IMR-90 (cell line): ENCODE results near the gene PSMG3. TPM values are rescaled to one million over a fixed set of nuclear protein-coding genes. Genes with fewer than 3 reads are reported as not detected.
A peak's percentile ranks its signal among the peaks of the same experiment; 100 is the strongest.

Experiments
- ATAC-seq: fragments of 200-7000 bp; cut with Tn5 transposase; 2 replicates; pipeline ENCODE4 v1.9.1; 2020; ENCODE audit warnings: low read depth, mild to moderate bottlenecking, moderate library complexity
- BruUV-seq: library from RNA; stranded (reverse); fragments of 400-500 nt; replicated peaks from 2 replicates; lab custom pipeline; 2021; lab: Mats Ljungman, UMichigan
- CTCF ChIA-PET: fragments of 300-600 bp; formaldehyde crosslinking; extraction: SDS; loops from one replicate; lab custom pipeline; 2021; ENCODE audit warnings: antibody characterized with exemption; lab: Yijun Ruan, JAX
- POLR2A ChIA-PET: fragments of 300-600 bp; sonication (Branson Sonifier 250); formaldehyde crosslinking; loops from one replicate; lab custom pipeline; 2022; ENCODE audit warnings: antibody characterized with exemption; ENCODE audit not compliant: unreplicated experiment; lab: Charles Lee
- DNase-seq: peaks from one replicate; pipeline ENCODE4 v3.0.0; 2013
- H2AFZ ChIP-seq: replicated peaks from 2 replicates; pipeline ENCODE3; 2013; ENCODE audit warnings: low read length, mild to moderate bottlenecking; ENCODE audit not compliant: poor library complexity
- H2AK5ac ChIP-seq: 2 replicates; pipeline ENCODE4 v1.6.1; 2013; ENCODE audit warnings: low read depth, low read length, inconsistent platforms
- H2AK9ac ChIP-seq: replicated peaks from 2 replicates; pipeline ENCODE3; 2013; ENCODE audit warnings: mild to moderate bottlenecking, low read depth, low read length, moderate library complexity; ENCODE audit not compliant: poor library complexity
- H2BK120ac ChIP-seq: 2 replicates; pipeline ENCODE4 v1.6.1; 2013; ENCODE audit warnings: low read depth, low read length, inconsistent platforms
- H2BK15ac ChIP-seq: 3 replicates; pipeline ENCODE4 v1.6.1; 2013; ENCODE audit warnings: low read depth, low read length, inconsistent platforms
- H2BK20ac ChIP-seq: 2 replicates; pipeline ENCODE4 v1.6.1; 2013; ENCODE audit warnings: low read depth, mild to moderate bottlenecking, inconsistent platforms, low read length, moderate library complexity
- H2BK5ac ChIP-seq: 2 replicates; pipeline ENCODE4 v1.6.1; 2013; ENCODE audit warnings: mild to moderate bottlenecking, low read depth, low read length, inconsistent platforms; ENCODE audit not compliant: poor library complexity, severe bottlenecking
- H3K14ac ChIP-seq: replicated peaks from 2 replicates; pipeline ENCODE4 v1.6.1; 2013; ENCODE audit warnings: low read depth, low read length, inconsistent platforms
- H3K18ac ChIP-seq: 2 replicates; pipeline ENCODE4 v1.6.1; 2013; ENCODE audit warnings: low read depth, low read length, control low read depth
- H3K23ac ChIP-seq: 2 replicates; pipeline ENCODE4 v1.6.1; 2013; ENCODE audit warnings: low read depth, low read length, inconsistent platforms
- H3K27ac ChIP-seq: 2 replicates; pipeline ENCODE4 v1.5.1; 2013; ENCODE audit warnings: mild to moderate bottlenecking, control low read depth, low read length; ENCODE audit not compliant: insufficient read depth
- H3K27me3 ChIP-seq: 2 replicates; pipeline ENCODE4 v1.6.1; 2013; ENCODE audit warnings: low read length; ENCODE audit not compliant: control insufficient read depth, insufficient read depth
- H3K36me3 ChIP-seq: 2 replicates; pipeline ENCODE4 v1.6.1; 2013; ENCODE audit warnings: low read length, mixed read lengths; ENCODE audit not compliant: control insufficient read depth, insufficient read depth
- H3K4ac ChIP-seq: 2 replicates; pipeline ENCODE4 v1.6.1; 2013; ENCODE audit warnings: low read depth, low read length, inconsistent platforms
- H3K4me1 ChIP-seq: 2 replicates; pipeline ENCODE4 v1.6.1; 2013; ENCODE audit warnings: low read length, mixed read lengths; ENCODE audit not compliant: control insufficient read depth, insufficient read depth
- H3K4me2 ChIP-seq: 2 replicates; pipeline ENCODE4 v1.6.1; 2013; ENCODE audit warnings: low read depth, mild to moderate bottlenecking, control low read depth, low read length, moderate library complexity
- H3K4me3 ChIP-seq: 2 replicates; pipeline ENCODE4 v1.5.1; 2013; ENCODE audit warnings: low read depth, mild to moderate bottlenecking, control low read depth, low read length, moderate library complexity; ENCODE audit not compliant: insufficient read depth
- H3K56ac ChIP-seq: 2 replicates; pipeline ENCODE4 v1.6.1; 2013; ENCODE audit warnings: low read length, inconsistent platforms; ENCODE audit not compliant: insufficient read depth; ENCODE audit errors: extremely low read depth
- H3K79me1 ChIP-seq, 2 experiments: 2 replicates each; pipeline ENCODE4 v1.6.1; 2013; ENCODE audit warnings: low read length in 2 of 2, inconsistent platforms in 1 of 2, low read depth in 1 of 2
- H3K9ac ChIP-seq: 2 replicates; pipeline ENCODE4 v1.6.1; 2013; ENCODE audit warnings: low read depth, low read length, control low read depth
- H3K9me1 ChIP-seq: 2 replicates; pipeline ENCODE4 v1.6.1; 2013; ENCODE audit warnings: low read length, inconsistent platforms; ENCODE audit not compliant: insufficient read depth
- H3K9me3 ChIP-seq: 2 replicates; pipeline ENCODE4 v1.6.1; 2013; ENCODE audit warnings: low read length; ENCODE audit not compliant: control insufficient read depth, insufficient read depth
- H4K20me1 ChIP-seq: 2 replicates; pipeline ENCODE4 v1.6.1; 2013; ENCODE audit warnings: low read length, inconsistent platforms; ENCODE audit not compliant: insufficient read depth
- H4K5ac ChIP-seq: 2 replicates; pipeline ENCODE4 v1.6.1; 2013; ENCODE audit warnings: mild to moderate bottlenecking, low read depth, low read length, control low read depth
- H4K8ac ChIP-seq, 2 experiments: 2 replicates each; pipeline ENCODE4 v1.6.1; 2013; ENCODE audit warnings: low read depth in 2 of 2, low read length in 2 of 2, control low read depth in 1 of 2, inconsistent platforms in 1 of 2
- H4K91ac ChIP-seq: 2 replicates; pipeline ENCODE4 v1.6.1; 2013; ENCODE audit warnings: low read depth, low read length, inconsistent platforms; ENCODE audit not compliant: insufficient read depth
- BHLHE40 ChIP-seq: fragments of 150-350 bp; IDR thresholded peaks from 2 replicates; pipeline ENCODE4 v1.6.1; 2016; ENCODE audit warnings: mild to moderate bottlenecking, low read depth, low read length
- CEBPB ChIP-seq: IDR thresholded peaks from 2 replicates; pipeline ENCODE4 v1.6.1; 2012; ENCODE audit warnings: low read depth, low read length, improper control_type of control experiment
- CHD1 ChIP-seq: IDR thresholded peaks from 2 replicates; pipeline ENCODE4 v1.6.1; 2012; ENCODE audit warnings: low read depth, low read length, improper control_type of control experiment
- FOS ChIP-seq: fragments of 150-350 bp; IDR thresholded peaks from 2 replicates; pipeline ENCODE4 v1.6.1; 2016; ENCODE audit warnings: low read depth, low read length
- MAFK ChIP-seq: IDR thresholded peaks from 2 replicates; pipeline ENCODE4 v1.6.1; 2012; ENCODE audit warnings: low read depth, low read length, improper control_type of control experiment
- MAZ ChIP-seq: IDR thresholded peaks from 2 replicates; pipeline ENCODE4 v1.6.1; 2012; ENCODE audit warnings: low read depth, mild to moderate bottlenecking, low read length, improper control_type of control experiment, moderate library complexity, borderline replicate concordance
- MXI1 ChIP-seq: IDR thresholded peaks from 2 replicates; pipeline ENCODE4 v1.6.1; 2012; ENCODE audit warnings: low read depth, mild to moderate bottlenecking, low read length, moderate library complexity, borderline replicate concordance
- NFE2L2 ChIP-seq: fragments of 150-350 bp; IDR thresholded peaks from 2 replicates; pipeline ENCODE4 v1.6.1; 2016; ENCODE audit warnings: low read depth, mild to moderate bottlenecking, low read length
- POLR2A ChIP-seq: IDR thresholded peaks from 2 replicates; pipeline ENCODE4 v1.6.1; 2012; ENCODE audit warnings: mild to moderate bottlenecking, low read depth, low read length
- RAD21 ChIP-seq: IDR thresholded peaks from 2 replicates; pipeline ENCODE4 v1.6.1; 2012; ENCODE audit warnings: low read length, improper control_type of control experiment
- RCOR1 ChIP-seq: IDR thresholded peaks from 2 replicates; pipeline ENCODE4 v1.6.1; 2012; ENCODE audit warnings: mild to moderate bottlenecking, low read length, improper control_type of control experiment; ENCODE audit not compliant: insufficient replicate concordance
- SMC3 ChIP-seq: fragments of 150-350 bp; IDR thresholded peaks from 2 replicates; pipeline ENCODE4 v1.6.1; 2016; ENCODE audit warnings: low read depth, mild to moderate bottlenecking, antibody characterized with exemption, low read length, moderate library complexity
- WGBS, 2 experiments: methylation state at CpG; one replicate each; pipeline versions ENCODE4 v1.1.5 to v1.1.7; 2013; ENCODE audit warnings: missing lambda C conversion rate in 2 of 2; ENCODE audit not compliant: insufficient read length in 1 of 2; ENCODE audit errors: extremely low coverage in 2 of 2; 5-methylcytosine and 5-hydroxymethylcytosine counted together
- dilution Hi-C: fragments of 300-500 bp; cut with HindIII; formaldehyde crosslinking; loops from one replicate; pipeline ENCODE4 v1.14.3; 2018; ENCODE audit warnings: low sequenced_read_pairs; ENCODE audit not compliant: unreplicated experiment
- in situ Hi-C: fragments of 300-500 bp; cut with MboI; formaldehyde crosslinking; loops from 3 replicates; pipeline ENCODE4 v1.14.3; 2019; ENCODE audit warnings: low sequenced_read_pairs, inconsistent platforms, mixed read lengths
- intact Hi-C: fragments of 100-400 bp; cut with micrococcal nuclease; formaldehyde crosslinking; loops from 2 replicates; pipeline ENCODE4 v1.10.0; 2022
- polyA plus RNA-seq, 3 experiments: library from polyadenylated mRNA; depleted of rRNA; stranded (reverse); fragments of >200 nt; gene quantifications; 2 replicates each; pipeline ENCODE4 v1.2.3, GENCODE V29; 2012; ENCODE audit warnings: low replicate concordance in 1 of 3
- total RNA-seq: library from RNA; depleted of rRNA; stranded (reverse); fragments of >200 nt; gene quantifications from 2 replicates; pipeline ENCODE4 v1.2.3, GENCODE V29; 2012
- TF ChIP-seq, protein P1 (sequence below): conservative IDR thresholded peaks from 2 replicates; pipeline ENCODE4 v1.5.1; 2012; ENCODE audit warnings: mild to moderate bottlenecking, low read depth, low read length, improper control_type of control experiment
- TF ChIP-seq, protein P2 (sequence below): fragments of 150-350 bp; IDR thresholded peaks from 2 replicates; pipeline ENCODE4 v1.6.1; 2016; ENCODE audit warnings: low read depth, mild to moderate bottlenecking, low read length, moderate library complexity, borderline replicate concordance

The PSMG3 gene
- total and polyA plus RNA-seq, 2 of the 4 experiments (the other 2 are of a cell fraction): 37.3 to 54.1 TPM

DNA sequence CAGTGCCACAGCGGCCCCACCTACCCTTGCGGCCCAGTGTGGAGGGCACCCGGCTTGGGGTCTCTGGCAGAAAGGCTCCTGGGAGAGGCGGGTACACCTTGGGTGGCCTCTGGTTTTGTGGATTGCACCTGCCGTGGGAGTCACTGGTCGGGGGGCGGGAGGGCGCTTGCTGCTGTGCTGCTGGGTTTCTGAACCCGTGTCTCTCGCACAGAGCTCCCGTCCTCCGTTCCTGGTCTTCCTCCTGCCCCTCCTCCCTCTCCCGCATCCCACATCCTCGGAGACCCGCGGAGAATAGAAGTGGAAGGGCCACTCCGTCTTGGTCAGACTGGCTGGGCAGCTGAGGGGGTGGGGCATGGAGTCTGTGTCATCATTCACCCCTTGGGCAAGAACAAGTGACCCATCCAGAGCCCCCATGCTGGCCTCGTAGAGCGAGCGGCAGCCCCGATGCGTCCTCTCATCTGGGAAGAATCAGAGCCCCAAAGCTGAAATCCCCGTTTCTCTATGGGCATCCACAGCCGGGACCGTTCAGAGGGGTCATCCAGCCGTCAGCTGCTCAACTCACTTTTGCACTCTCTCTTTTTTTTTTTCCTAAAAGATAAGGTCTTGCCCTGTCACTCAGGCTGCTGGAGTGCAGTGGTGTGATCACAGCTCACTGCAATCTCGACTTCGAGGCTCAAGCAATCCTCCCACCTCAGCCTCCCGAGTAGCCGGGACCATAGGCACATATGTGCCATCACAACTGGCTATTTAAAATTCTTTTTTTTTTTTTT lies 35.3 kb downstream of the PSMG3 start:
- H3K4ac ChIP-seq: peak overlapping the region; percentile 89
- peak overlapping the region; percentile 30; the same call in 1 of the 2 replicates for H2BK20ac ChIP-seq
- H4K20me1 ChIP-seq: peaks cover 44% of the 10 kb centered on the region
- peak overlapping the region; percentile 21; the same call in 1 of the 2 replicates for H3K18ac ChIP-seq
- ChIA-PET CTCF (no interaction called here), POLR2A (interaction anchor here (0.6 kb wide), 1 partner anchor 533 kb away, joined by 4 read pairs; no protein-coding TSS in a partner anchor)
- dilution Hi-C loops (no loop called here), intact Hi-C loops (loop anchor here (5.0 kb wide), 1 partner anchor 32 kb away; the partner anchor contains the start of gene INTS1), in situ Hi-C loops (no loop called here)
- peak overlapping the region in 1 of 2 experiments; percentile 64; a peak in 1 of 4 replicates for H4K8ac ChIP-seq
- no TSS peak for BruUV-seq
- peak overlapping the region; percentile 68 for H3K27ac ChIP-seq
- H3K4me2 ChIP-seq: peak overlapping the region; percentile 82; the same call in 1 of the 2 replicates
- H2BK120ac ChIP-seq: peak overlapping the region; percentile 95; the same call in 1 of the 2 replicates
- peak overlapping the region; percentile 99 for H2AK9ac ChIP-seq
- WGBS, 2 experiments: 86% methylated on average over 11 of the region's 30 CpGs; no CpG with 5 or more reads in 1 of the 2 experiments
- peak overlapping the region; percentile 99 for H2AK5ac ChIP-seq
- H3K9me3 ChIP-seq: no peaks in the 10 kb centered on the region
- DNase-seq: no peak
- no peak overlapping the region for H3K23ac ChIP-seq
- peaks cover 5% of the 10 kb centered on the region for H3K36me3 ChIP-seq
- H2AFZ ChIP-seq: peak overlapping the region; percentile 77
- H3K27me3 ChIP-seq: no peaks in the 10 kb centered on the region
- no peak overlapping the region for H2BK15ac ChIP-seq
- no peak for ATAC-seq
- peaks cover 41% of the 10 kb centered on the region for H3K4me1 ChIP-seq
- H4K91ac ChIP-seq: peak overlapping the region; percentile 68
- H4K5ac ChIP-seq: no peak overlapping the region
- peaks cover 12% of the 10 kb centered on the region for H3K9me1 ChIP-seq
- peak overlapping the region; percentile 98 for H2BK5ac ChIP-seq
- H3K9ac ChIP-seq: no peak overlapping the region
- no peak overlapping the region for H3K4me3 ChIP-seq
- H3K14ac ChIP-seq: peak overlapping the region; percentile 30; the same call in 1 of the 2 replicates
- peaks cover 0 to 59% of the 10 kb centered on the region in 2 experiments; a peak in 2 of 4 replicates for H3K79me1 ChIP-seq
- no peak overlapping the region for H3K56ac ChIP-seq
- TF ChIP-seq SMC3 (no peak), RCOR1 (no peak), CHD1 (no peak), CEBPB (no peak), RAD21 (no peak), NFE2L2 (no peak), MAZ (no peak), FOS (no peak), POLR2A (no peak), MXI1 (no peak), BHLHE40 (no peak), MAFK (no peak)
- TF ChIP-seq, protein P1, sequence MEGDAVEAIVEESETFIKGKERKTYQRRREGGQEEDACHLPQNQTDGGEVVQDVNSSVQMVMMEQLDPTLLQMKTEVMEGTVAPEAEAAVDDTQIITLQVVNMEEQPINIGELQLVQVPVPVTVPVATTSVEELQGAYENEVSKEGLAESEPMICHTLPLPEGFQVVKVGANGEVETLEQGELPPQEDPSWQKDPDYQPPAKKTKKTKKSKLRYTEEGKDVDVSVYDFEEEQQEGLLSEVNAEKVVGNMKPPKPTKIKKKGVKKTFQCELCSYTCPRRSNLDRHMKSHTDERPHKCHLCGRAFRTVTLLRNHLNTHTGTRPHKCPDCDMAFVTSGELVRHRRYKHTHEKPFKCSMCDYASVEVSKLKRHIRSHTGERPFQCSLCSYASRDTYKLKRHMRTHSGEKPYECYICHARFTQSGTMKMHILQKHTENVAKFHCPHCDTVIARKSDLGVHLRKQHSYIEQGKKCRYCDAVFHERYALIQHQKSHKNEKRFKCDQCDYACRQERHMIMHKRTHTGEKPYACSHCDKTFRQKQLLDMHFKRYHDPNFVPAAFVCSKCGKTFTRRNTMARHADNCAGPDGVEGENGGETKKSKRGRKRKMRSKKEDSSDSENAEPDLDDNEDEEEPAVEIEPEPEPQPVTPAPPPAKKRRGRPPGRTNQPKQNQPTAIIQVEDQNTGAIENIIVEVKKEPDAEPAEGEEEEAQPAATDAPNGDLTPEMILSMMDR: no peak
- TF ChIP-seq, protein P2, sequence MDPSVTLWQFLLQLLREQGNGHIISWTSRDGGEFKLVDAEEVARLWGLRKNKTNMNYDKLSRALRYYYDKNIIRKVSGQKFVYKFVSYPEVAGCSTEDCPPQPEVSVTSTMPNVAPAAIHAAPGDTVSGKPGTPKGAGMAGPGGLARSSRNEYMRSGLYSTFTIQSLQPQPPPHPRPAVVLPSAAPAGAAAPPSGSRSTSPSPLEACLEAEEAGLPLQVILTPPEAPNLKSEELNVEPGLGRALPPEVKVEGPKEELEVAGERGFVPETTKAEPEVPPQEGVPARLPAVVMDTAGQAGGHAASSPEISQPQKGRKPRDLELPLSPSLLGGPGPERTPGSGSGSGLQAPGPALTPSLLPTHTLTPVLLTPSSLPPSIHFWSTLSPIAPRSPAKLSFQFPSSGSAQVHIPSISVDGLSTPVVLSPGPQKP: no peak
